HG02798 (cell line): ENCODE data around the gene PTS.

ENCODE experiments used
- ATAC-seq: cut with Tn5 transposase; IDR thresholded peaks from one replicate; pipeline ENCODE4 v1.9.1; 2021; ENCODE audit warnings: mild to moderate bottlenecking; ENCODE audit not compliant: unreplicated experiment, poor library complexity

The PTS gene

DNA sequence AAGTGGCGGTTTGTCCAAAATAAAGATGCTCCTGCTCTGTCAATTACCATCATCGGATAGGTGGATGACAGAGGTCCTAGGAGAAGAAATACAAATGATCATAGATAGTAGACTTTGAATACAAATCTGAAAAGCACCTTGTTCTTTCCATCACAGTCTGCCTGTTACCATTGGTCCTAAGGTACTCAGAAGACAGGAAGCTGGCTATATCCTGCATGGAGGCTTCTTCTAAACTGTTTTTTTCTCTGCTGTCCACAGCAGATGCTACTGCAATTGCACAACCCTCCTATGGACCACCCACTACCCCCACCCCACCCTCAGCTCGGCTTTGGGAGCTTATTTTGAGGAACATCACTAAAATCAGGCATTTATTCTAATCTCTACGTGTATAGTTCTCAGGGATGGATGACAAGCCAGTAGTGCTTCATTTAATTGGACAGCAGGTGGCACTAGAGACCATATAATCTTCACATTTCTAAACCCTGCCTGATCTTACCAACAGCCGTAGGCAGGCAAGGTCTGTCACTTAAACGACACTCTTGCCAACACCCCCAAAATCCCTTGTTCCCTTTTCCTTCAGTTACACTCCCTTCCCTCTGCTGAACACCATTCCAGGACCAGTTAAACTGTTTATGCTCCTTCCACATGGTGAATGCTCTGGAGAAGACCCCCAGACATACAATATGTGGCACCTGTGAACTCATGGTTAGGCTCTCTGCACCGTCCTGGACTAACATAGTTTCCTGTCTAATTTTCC, 6.6 kb upstream of the PTS start:
- peak; percentile 98 for ATAC-seq

DNA sequence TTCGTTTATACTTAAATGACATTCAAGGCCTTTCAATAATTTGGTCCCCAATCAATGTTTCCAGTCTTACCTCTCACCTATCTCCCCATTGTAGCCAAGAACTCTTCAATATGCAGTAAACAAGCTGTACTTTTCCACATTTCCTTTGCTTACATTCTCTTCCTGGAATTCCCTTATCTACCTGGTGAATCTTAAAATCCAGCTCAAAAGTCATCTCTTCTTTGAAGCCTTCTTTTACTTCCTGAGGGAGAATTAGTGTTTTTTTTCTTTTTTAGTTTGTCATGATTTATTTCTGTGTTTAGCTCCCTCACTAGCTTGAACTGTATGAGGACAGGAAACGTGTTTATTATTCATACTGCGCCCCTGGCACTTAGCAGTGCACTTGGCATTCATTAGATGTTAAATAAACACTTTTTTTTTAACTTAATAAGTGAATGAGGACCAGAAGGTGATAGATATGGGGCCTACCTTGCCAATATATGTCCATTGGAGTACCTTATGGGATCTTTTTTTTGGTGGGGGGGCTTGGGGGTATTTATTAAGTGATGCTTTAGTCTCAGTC, 4.9 kb upstream of the PTS start:
- ATAC-seq: no peak

DNA sequence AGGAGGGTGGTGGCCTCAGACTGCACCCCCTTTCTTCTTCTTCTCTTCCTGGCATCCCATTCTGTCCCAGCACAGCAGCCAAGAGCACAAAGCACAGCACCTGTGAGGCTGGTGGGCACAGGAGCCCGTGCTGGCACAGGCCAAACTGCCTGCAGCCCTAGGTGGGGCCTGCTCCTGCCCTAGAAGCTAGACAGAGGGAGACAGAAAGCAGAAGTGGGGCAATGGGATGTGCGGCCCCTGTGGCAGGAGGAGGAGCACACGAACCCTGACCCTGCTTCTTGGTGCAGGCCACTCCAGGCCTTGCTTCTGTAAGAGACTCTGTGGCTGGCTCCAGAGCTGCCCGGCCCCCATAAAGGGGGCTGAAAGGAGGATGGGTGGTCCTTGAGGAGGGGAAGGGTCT, 3.9 kb upstream of the PTS start:
- ATAC-seq: no peak

DNA sequence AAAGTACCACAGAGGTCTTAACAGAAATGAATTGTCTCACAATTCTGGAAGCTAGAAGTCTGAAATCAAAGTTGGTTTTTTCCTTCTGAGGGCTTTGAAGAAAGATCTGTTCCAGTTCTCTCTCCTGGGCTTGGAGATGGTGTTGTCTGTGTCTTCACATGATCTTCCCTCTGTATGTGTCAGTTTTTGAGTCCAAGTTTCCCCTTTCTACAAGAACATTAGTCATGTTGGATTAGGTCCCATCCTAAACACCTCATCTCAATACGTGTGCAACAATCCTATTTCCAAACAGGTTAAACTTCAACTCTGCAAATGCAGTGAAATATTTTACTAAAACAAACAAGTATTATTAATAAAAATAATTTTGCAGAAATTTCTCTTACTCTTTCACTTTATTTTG, 3.1 kb upstream of the PTS start:
- ATAC-seq: no peak

DNA sequence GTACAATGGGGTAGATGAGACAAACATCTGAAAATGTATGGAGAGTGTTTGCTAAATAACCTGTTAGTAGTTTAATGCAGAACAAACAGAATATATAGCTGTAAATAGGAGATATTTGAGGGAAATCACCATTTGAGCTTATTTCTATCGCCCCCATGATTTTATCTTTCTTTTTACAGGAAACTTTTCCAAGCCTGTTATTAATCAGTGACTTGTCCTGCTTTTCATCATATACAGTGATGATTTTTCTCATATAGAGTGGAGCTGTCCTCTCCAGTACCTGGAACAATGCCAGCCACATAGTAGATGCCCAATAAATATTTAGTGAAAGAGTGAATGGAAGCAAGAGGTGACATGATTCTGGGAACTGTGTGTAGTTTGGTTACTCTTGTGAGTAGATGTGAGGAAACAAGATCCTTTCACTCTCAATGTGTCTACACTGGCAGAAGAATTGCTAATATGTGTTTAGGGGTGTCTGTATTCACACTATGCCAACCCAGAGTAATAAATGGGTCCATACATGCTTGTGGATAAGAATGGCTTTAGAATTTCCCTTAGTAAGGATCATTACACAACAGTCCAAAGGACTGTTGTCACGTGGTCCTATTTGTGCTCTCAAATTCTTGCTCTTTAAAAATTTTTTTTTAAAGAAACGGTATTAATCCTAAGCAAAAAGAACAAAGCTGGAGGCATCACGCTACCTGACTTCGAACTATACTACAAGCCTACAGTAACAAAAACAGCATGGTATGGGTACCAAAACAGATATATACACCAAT, 2.3 kb upstream of the PTS start:
- ATAC-seq: no peak

DNA sequence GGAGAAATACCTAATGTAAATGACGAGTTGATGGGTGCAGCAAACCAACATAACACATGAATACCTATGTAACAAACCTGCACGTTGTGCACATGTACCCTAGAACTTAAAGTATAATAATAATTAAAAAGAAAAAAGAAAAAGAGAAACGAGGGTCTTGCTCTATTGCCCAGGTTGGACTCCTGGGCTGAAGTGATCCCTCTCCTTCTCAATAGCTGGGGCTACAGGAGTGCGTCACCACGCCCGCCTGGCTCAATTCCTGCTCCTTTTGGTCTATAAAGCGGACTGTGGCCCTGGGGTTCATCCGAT, 521 bp upstream of the PTS start:
- ATAC-seq: no peak

DNA sequence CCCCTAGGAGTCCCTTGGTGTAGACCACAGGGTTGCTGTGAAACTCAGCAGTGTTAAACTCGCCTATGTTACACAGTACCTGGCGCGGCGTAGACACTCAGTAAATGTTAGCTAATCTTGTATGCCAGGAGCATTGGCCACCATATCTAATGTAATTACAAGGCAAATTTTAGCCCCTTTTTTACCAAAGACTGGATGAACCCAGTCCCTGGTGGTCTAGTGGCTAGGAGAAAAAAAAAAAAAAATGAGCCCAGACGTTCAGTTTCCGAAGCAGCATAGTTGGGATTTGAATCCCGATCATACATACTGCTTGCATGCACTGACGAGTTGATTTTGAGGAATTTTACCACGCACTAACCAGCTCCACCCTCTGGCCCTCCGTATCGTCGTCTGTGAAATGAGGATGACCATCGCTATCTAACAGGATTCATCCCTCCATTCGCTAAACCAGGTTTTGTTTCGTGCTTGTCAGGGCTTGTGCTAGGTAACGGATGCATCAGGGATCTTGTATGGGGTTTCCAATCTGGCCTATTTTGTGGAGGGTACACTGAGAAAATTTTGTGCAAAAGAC, 688 bp downstream of the PTS start:
- peak; percentile 48 for ATAC-seq

DNA sequence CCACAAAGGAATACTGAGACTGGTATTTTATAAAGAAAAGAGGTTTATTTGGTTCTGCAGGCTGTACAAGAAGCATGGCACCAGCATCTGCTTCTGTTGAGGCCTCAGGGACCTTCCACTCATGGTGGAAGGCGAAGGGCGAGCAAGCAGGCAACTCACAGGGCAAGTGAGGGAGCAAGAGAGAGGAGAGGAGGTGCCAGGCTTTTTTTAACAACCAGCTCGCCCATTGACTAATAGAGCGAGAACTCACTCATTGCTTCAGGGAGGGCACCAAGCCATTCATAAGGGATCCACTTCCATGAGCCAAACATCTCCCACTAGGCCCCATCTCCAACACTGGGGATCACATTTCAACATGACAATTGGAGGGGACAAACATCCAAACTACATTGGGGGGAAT, 1.2 kb downstream of the PTS start:
- ATAC-seq: no peak

DNA sequence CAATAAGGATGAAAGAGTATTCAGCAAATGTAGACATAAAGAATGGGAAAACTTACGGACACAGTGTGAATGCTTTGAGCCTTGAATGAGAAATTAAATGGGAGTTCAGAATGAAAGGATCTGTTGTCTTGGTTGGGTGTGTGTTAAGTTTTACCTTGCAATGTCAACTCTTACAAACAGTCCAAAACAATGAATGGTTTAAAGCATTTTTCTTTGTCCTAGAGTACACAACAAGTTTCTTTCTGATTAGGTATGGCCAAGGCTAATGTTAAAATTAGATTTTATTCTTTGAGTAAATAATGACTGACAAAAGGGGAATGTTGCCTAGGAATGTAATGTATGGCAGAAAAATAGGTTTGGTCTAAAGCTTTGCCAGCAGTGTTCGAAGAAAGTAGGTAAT, 2.5 kb downstream of the PTS start:
- ATAC-seq: no peak

DNA sequence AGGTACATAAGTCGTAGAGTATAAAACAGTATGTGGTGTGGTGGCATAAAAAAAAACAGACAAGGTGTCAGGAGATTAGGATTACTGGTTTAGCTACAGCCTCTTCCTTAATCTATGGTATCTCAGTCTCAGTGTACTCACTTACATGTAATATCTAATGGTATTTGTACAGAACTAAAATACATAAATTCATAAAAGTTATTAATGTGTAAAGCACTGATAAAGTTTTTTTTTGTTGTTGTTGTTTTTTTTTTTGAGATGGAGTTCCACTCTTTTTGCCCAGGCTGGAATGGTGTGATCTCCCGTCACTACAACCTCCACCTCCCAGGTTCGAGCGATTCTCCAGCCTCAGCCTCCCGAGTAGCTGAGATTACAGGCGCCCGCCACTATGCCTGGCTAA, 2.9 kb downstream of the PTS start:
- no peak for ATAC-seq

DNA sequence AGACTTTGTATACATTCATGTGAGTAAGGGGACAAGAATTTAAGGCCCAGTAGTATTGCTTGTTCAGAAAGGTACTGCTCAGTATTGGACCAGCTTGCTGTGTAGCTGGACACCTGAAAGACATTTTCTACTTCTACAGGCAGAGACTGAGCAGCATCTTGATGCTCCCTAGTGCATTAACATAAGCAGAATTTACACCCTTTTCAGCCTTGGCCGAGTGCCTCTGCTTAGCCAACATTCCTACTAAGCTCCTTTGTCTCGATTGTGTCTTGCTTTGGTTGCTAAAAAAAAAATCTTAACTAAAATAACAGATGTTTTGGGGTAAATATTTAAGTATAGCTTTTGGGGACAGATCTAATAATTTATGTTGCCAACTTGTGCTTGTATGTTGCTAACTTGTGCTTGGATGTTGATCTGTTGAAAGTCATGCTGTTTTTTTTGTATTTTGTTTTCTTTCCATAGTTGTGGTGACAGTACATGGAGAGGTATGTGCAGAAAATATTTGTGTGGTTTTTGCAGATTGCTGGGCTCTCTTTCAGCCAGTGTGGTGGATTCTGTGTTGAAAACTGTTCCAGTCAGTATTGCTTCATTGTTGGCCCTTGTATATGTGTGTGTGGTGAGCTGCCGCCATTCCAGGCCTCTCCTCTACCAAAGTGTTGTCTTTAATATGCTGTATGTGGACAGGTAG, 3.7 kb downstream of the PTS start:
- ATAC-seq: no peak

DNA sequence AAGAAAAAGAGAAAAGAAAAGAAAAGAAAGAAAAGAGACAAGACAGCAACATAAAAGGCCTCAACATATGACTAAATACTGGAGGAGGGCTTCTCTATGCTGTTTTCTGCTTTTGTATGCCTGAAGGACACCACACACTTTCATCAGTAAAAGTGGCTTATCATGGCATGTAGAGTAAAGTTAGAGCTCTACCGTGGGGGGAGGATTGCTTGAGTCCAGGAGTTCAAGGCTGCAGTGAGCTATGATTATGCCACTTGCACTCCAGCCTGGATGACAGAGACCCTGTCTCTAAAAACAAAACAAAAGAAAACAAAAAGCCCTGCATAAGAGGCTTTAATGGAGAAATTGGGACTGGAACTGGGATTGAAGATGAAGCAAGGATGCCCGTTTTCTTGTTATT, 5.7 kb downstream of the PTS start:
- ATAC-seq: no peak

DNA sequence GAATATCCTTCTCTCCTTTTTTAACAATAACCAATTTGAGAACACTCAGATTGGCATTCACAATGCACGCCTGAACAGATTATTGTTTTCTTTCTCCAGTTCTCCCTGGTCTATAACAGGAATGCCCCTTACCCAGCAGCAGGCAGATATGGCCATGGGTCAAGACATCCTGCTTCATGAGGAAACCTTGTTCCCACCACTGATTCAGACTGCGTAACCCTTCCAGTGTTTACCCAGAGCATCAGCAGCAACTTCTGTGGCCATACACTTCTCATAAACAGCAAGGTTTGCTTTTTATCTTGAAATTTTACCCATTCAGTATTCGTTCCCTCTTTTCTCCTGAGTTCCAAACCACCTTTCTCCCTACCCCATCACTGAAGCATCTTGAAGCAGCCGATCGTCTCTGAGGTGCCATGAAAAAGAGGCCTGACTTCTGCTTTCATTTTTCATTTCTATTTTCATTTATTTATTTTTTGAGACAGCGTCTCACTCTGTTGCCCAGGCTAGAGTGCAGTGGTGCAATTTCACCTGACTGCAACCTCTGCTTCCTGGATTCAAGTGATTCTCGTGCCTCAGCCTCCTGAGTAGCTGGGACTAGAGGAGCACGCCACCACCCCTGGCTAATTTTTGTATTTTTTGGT, 9.6 kb downstream of the PTS start:
- no peak for ATAC-seq

DNA sequence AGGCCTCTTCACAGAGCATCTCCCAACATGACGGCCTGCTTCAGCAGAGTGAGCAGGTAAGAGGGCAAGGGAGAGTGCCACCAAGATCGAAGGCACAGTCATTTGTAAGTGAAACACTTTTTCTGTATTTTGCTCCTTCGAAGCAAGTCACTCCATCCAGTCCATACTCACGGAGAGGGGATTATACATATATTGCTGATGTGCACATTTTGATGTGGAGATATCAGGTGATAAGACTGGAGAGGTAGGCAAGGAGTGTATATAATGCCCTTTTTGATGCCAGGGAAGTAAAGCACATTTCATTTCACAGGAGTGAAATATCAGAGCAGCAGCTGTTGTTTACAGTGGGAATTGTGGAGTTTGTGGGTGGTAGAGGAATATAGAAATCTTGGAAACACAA, 11.2 kb downstream of the PTS start:
- no peak for ATAC-seq

DNA sequence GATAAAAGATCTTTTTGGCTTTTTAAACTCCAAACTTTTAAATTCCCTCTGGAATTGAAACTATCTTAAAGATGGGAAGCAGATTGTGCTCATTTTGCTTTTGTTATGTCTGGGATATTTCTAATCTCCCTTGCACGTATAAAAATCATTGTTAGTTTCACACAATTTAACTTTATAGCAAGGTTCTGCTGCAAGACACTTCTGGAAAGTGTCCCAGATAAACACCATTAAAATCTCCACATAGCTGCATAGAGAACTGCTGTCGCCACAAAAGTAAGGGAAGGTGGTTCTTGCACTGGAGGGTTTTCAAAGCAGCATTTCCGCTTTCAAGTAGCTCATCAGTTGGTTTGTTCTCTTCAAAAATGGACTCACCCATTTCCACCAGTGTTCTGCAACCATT, 11.8 kb downstream of the PTS start:
- ATAC-seq: no peak

DNA sequence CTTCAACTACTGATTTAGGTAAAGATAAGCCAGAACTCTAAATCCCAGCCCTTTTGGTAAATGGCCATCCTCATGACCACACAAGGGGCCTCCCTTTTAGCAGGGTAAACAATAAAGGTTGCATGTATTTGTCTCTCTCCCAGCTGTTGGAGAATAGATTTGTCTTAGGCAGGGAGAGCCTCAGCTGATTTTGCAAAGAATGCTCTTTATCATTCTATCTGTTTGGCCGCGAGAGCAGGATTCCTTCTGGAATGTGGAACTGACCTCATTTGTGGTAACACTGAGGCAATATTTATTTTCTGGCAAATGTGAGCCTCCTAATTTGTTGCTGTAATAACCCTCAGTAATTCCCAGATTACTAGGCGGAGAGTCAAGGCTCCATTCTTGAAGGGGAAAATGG, 15.3 kb downstream of the PTS start:
- ATAC-seq: no peak

DNA sequence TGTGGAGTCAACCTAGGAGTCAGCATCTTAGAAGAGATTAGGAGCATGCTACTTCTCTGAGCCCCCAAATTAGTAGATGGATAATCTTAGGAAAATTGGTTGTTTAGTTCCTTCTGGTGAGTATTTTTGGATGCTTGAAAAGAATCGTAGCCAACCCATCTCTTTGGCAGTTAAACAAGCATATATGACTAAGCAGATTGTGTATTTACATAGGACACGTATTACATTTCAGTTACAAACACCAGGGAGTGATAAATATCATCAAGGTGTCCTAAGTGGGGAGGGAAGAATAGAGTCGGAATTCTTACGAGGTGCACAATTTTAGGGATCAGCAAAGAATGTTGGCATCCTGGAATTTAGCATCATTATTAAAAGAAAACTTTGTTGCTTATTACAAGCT, 21.0 kb downstream of the PTS start:
- ATAC-seq: no peak

DNA sequence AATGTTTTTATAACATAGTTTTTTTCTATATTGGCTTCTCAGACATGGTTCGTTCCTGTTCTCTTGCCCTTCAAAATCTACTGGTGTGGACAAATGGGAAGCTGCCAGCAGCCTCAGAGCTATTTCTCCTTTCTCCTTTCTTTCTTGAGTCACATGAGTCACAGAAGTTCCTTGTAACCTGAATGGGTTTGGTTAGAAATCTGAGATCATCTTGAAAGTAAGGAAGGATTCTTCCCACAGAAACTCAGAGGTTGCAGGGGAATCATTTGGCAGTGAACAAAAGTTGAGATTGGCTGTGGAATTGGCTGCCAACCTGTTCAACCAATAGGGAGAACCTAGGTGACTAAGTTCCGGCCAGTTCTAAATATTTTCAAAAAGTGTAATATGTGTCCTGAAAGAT, 22.0 kb downstream of the PTS start:
- ATAC-seq: no peak

DNA sequence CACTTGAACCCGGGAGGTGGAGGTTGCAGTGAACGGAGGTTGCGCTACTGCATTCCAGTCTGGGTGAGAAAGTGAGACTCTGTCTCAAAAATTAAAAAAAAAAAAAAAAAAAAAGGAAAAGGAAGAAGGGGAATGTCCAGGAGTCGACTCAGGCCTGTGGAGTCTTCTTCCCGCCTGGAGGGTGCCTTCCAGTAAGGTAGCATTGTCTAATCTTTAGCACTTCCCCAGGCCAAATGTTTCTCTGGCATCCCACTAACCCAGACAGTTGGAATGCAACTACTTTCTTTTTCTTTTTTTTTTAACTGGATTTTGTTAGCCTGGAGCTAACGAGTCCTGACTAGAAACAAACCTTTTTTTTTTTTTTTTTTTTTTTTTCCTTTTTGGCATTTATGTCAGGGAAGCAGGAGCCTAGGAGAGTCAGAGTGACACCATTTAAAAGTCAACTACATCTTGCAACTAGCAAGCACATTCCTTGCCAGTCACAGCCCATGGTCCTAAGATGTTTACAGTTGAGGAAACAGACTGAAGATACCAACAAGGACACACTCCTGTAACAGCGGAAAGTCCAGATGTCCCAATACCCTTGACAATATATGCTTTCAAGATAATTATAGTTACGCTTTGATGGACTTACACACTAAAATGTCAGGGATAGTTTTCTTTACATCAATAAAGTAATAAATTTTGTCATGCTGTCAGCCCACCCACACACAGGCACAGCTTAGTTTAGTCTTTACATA, 23.8 kb downstream of the PTS start:
- no peak for ATAC-seq
